ENCODE measurements around the gene ATF2. TPM values are rescaled to one million over a fixed set of nuclear protein-coding genes. Genes with fewer than 3 reads are reported as not detected.

ATF2 gene
- total and polyA plus RNA-seq, 9 of the 15 experiments (the other 6 are each of a cell fraction or from before 2014, with no cell fraction given): 24.2 to 111 (median 45.9) TPM

- TF ChIP-seq ZNF318 (IDR thresholded peaks at IDR 0.05; ENCODE audit: borderline replicate concordance in 1 of 2, low read depth in 1 of 2): peak in 1 of 2 experiments; percentile 72; a peak in 1 of 4 replicates
- TF ChIP-seq CTCFL (IDR thresholded peaks at IDR 0.05; ENCODE audit: borderline replicate concordance, insufficient read depth, low read depth, low read length, poor library complexity, severe bottlenecking): no peak
- no peak for TF ChIP-seq POLR3A (IDR thresholded peaks at IDR 0.05; ENCODE audit: borderline replicate concordance, extremely low read depth, insufficient read depth, insufficient read length)
- TF ChIP-seq RBM14 (IDR thresholded peaks at IDR 0.05; ENCODE audit: borderline replicate concordance, insufficient read depth, low read depth, low read length): no peak
- TF ChIP-seq ZNF239 (CRISPR knock-in tag; IDR thresholded peaks at IDR 0.05): no peak
- no peak for TF ChIP-seq EWSR1 (IDR thresholded peaks at IDR 0.05; ENCODE audit: borderline replicate concordance, low read depth, partially characterized antibody)
- TF ChIP-seq GTF2B (IDR thresholded peaks at IDR 0.05; ENCODE audit: extremely low read depth, insufficient read length): no peak
- 0 out of 2 replicates have a peak, but pooled peaks have one; percentile 58 for TF ChIP-seq CBX5 (IDR thresholded peaks at IDR 0.05; ENCODE audit: borderline replicate concordance, low read depth)
- peak; percentile 100 for TF ChIP-seq ESRRA (IDR thresholded peaks at IDR 0.05; ENCODE audit: borderline replicate concordance, low read depth)
- TF ChIP-seq RFX5 (IDR thresholded peaks at IDR 0.05; ENCODE audit: low read depth, low read length): no peak
- TF ChIP-seq ZNF274 (IDR thresholded peaks at IDR 0.05; ENCODE audit: borderline replicate concordance, low read depth, low read length): no peak
- TF ChIP-seq TRIM24 (IDR thresholded peaks at IDR 0.05): peak in 1 of 2 experiments; percentile 84; a peak in 2 of 4 replicates
- no peak for TF ChIP-seq FOXA1 (IDR thresholded peaks at IDR 0.05; ENCODE audit: borderline replicate concordance)
- TF ChIP-seq RBM25 (IDR thresholded peaks at IDR 0.05; ENCODE audit: low read depth, low read length, severe bottlenecking): no peak
These were observed 13.3 kb upstream of the ATF2 start, which contains the start of gene ATP5MC3 (continued) for GRCh38 chr2:175181104-175181876.
